ENCODE data around the gene FEZ2.

The FEZ2 gene, protein sequence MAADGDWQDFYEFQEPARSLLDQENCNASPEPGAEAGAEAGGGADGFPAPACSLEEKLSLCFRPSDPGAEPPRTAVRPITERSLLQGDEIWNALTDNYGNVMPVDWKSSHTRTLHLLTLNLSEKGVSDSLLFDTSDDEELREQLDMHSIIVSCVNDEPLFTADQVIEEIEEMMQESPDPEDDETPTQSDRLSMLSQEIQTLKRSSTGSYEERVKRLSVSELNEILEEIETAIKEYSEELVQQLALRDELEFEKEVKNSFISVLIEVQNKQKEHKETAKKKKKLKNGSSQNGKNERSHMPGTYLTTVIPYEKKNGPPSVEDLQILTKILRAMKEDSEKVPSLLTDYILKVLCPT

DNA sequence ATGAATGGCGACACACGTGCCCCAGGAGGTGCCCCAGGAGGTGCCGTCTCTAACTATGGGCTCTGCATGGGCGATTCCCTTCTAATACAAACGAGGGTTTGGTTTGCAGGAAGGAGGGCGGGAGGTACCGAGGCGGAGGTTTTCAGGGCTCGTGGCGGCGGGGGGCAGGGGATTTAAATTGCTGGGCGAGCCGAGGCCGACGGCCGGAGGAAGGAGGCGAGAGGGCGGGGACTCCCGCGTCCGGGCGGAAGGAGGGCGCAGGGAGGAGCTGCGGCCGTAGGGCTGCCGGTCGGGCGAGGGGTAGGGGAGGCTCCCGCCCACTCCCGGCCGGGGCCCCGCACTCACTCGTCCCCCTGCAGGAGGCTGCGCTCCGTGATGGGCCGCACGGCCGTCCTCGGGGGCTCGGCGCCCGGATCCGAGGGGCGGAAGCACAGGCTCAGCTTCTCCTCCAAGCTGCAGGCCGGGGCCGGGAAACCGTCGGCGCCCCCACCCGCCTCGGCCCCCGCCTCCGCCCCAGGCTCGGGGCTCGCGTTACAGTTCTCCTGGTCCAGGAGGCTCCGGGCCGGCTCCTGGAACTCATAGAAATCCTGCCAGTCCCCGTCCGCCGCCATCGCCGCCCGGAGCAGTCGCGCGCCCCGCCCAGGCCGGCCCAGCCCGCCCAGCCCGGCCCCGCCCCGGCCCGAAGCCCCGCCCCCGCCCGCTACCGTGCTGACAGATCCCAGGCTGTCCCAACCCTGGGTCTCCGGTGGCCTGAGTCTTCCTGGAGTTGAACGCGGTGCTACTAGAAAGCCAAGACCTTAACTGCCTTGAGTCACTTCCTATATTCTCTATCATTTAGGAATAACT, at the start of gene FEZ2:
TSS of gene FEZ2 (minus strand) at position 637 of the 846 bp plus-strand sequence. CDS start at position 611, 26 bp downstream.
- Mint-ChIP-seq H3K27ac (ENCODE audit: low read depth) (peak within 1 kb of the TSS; percentile 56), H3K4me1 (peaks cover 44% of the 10 kb centered on the region), H3K4me3 (peak within 1 kb of the TSS; percentile 94), H3K9me3 (no peaks in the 10 kb centered on the region), H3K27me3 (no peaks in the 10 kb centered on the region), H3K36me3 (ENCODE audit: insufficient read depth) (peaks cover 4% of the 10 kb centered on the region)
- DNase-seq (ENCODE audit: low spot score in 2 of 2), result peak; percentile 26 to 35
- ATAC-seq (replicated peaks; ENCODE audit: extremely low read depth, poor library complexity, severe bottlenecking), result peak; percentile 86

DNA sequence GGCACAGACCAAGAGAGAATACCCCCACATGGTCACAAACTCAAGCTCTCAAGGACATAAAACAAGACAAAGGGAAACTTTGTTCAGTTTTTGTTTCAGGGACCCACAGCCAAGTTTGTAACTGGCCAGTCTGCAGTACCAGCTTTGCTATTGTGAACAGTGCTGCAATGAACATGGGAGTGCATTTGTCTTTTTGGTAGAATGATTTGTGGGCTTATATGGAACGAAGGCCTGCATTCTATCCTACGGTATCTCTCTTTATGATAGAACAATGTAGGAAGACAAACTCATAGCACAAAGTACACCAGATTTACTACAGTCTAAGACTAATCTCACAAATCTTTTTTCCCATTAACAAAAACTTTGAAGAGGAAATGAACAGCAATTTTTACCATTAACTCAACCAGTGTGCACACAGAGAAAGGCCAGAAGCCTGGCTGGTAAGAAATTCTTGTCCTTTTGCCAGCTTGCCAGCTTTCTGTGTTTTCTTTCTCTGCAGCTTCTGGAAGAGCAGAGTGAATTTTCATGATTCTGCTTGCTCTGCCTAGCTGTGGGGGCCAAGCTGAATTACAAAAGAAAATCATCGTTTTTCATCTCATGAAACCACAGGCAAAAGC, 37.1 kb upstream of the FEZ2 start:
- ATAC-seq (replicated peaks; ENCODE audit: extremely low read depth, poor library complexity, severe bottlenecking), result no peak
- Mint-ChIP-seq H3K27me3 (peaks cover 56% of the 10 kb centered on the region), H3K9me3 (no peaks in the 10 kb centered on the region)

GRCh38 chr2:36633470-36634092, 35.6 kb upstream of the FEZ2 start:
- Mint-ChIP-seq H3K27me3 (peaks cover 40% of the 10 kb centered on the region), H3K36me3 (ENCODE audit: insufficient read depth) (peaks cover 2% of the 10 kb centered on the region), H3K27ac (ENCODE audit: low read depth) (no peak overlapping the region), H3K4me1 (no peaks in the 10 kb centered on the region), H3K4me3 (no peak overlapping the region), H3K9me3 (no peaks in the 10 kb centered on the region)
- DNase-seq (ENCODE audit: low spot score in 2 of 2) (no peak), ATAC-seq (replicated peaks; ENCODE audit: extremely low read depth, poor library complexity, severe bottlenecking) (no peak)

More for the DNA sequence above, 37.1 kb upstream of the FEZ2 start:
- no peak for DNase-seq (ENCODE audit: low spot score in 2 of 2)
- no peak overlapping the region for H3K27ac Mint-ChIP-seq (ENCODE audit: low read depth)
- no peaks in the 10 kb centered on the region for H3K4me1 Mint-ChIP-seq
- no peak overlapping the region for H3K4me3 Mint-ChIP-seq
- peaks cover 2% of the 10 kb centered on the region for H3K36me3 Mint-ChIP-seq (ENCODE audit: insufficient read depth)

DNA sequence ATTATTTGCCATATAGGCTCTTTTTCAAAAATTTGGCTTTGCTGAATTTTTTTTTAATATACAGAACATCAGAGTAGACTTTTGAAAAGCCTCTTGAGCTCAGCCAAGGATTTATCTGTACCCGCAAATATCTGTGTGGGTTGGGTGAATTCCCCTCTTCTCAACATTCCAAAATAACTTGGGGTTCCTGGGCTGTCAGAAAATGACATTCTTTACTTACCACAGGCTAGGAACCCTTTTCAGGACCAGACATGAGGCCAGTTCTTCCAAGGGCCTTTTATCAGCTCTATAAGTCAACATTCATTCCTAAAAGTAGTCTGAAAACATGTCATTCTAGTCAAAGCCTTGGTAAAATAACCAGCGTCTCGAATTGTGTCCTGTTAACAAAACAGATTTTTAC, 28.8 kb upstream of the FEZ2 start:
- H3K4me1 Mint-ChIP-seq, result no peaks in the 10 kb centered on the region
- no peak for ATAC-seq (replicated peaks; ENCODE audit: extremely low read depth, poor library complexity, severe bottlenecking)
- DNase-seq (ENCODE audit: low spot score in 2 of 2), result no peak
- peaks cover 16% of the 10 kb centered on the region for H3K27me3 Mint-ChIP-seq
- peaks cover 5% of the 10 kb centered on the region for H3K9me3 Mint-ChIP-seq
- no peaks in the 10 kb centered on the region for H3K36me3 Mint-ChIP-seq (ENCODE audit: insufficient read depth)
- no peak overlapping the region for H3K4me3 Mint-ChIP-seq
- no peak overlapping the region for H3K27ac Mint-ChIP-seq (ENCODE audit: low read depth)

- Mint-ChIP-seq H3K27ac (ENCODE audit: low read depth) (no peak overlapping the region), H3K36me3 (ENCODE audit: insufficient read depth) (no peaks in the 10 kb centered on the region), H3K4me3 (no peak overlapping the region), H3K4me1 (no peaks in the 10 kb centered on the region), H3K9me3 (peaks cover 5% of the 10 kb centered on the region), H3K27me3 (peaks cover 23% of the 10 kb centered on the region)
- DNase-seq (ENCODE audit: low spot score in 2 of 2) (no peak), ATAC-seq (replicated peaks; ENCODE audit: extremely low read depth, poor library complexity, severe bottlenecking) (no peak)
Measured at GRCh38 chr2:36626071-36626470, 28.1 kb upstream of the FEZ2 start.

DNA sequence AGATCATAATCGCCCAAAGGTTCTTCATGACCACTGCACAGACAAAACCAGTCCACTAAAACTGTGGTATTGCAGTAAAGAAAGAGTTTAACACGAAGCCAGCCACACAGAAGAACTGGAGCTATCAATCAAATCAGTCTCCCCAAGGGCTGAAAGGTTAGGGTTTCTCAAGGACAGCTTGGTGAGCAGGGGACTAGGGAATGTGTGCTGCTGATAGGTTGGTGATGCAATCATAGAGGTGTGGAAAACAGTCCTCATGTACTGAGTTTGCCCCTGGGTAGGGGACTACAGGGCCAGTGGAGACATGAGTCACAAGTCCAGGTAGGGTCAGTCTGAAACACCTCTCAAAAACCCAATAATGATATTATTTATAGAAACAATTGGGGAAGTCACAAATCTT, 27.3 kb upstream of the FEZ2 start:
- no peak overlapping the region for H3K4me3 Mint-ChIP-seq
- H3K27me3 Mint-ChIP-seq, result peaks cover 30% of the 10 kb centered on the region
- H3K27ac Mint-ChIP-seq (ENCODE audit: low read depth), result no peak overlapping the region
- H3K36me3 Mint-ChIP-seq (ENCODE audit: insufficient read depth), result no peaks in the 10 kb centered on the region
- peaks cover 5% of the 10 kb centered on the region for H3K9me3 Mint-ChIP-seq
- H3K4me1 Mint-ChIP-seq, result no peaks in the 10 kb centered on the region
- ATAC-seq (replicated peaks; ENCODE audit: extremely low read depth, poor library complexity, severe bottlenecking) (no peak), DNase-seq (ENCODE audit: low spot score in 2 of 2) (no peak)

- no peaks in the 10 kb centered on the region for H3K9me3 Mint-ChIP-seq
- H3K27ac Mint-ChIP-seq (ENCODE audit: low read depth), result no peak overlapping the region
- ATAC-seq (replicated peaks; ENCODE audit: extremely low read depth, poor library complexity, severe bottlenecking) (no peak), DNase-seq (ENCODE audit: low spot score in 2 of 2) (no peak)
- no peaks in the 10 kb centered on the region for H3K4me1 Mint-ChIP-seq
- no peaks in the 10 kb centered on the region for H3K36me3 Mint-ChIP-seq (ENCODE audit: insufficient read depth)
- H3K4me3 Mint-ChIP-seq, result no peak overlapping the region
- H3K27me3 Mint-ChIP-seq, result peaks cover 36% of the 10 kb centered on the region
Measured at GRCh38 chr2:36620321-36620720, 22.4 kb upstream of the FEZ2 start.

DNA sequence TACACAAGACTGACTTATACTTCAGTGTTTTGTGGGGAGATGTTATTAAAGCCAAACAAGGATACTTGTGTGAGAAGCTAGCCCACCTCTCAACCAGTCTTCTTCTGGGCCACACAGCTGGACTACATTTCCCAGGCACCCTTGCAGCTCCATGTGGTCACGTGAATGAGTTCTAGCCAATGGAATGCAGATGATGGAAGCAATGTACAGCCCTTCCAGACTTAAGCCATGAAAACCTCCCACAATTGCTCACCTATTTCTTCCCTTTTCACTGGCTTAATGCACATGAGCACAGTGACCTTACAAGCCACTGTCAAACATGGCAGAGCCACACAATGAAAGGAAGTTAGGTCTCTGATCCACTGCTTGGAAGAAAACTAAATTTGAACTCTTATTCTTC, 20.4 kb upstream of the FEZ2 start:
- H3K27ac Mint-ChIP-seq (ENCODE audit: low read depth), result no peak overlapping the region
- DNase-seq (ENCODE audit: low spot score in 2 of 2), result no peak
- ATAC-seq (replicated peaks; ENCODE audit: extremely low read depth, poor library complexity, severe bottlenecking), result no peak
- no peaks in the 10 kb centered on the region for H3K9me3 Mint-ChIP-seq
- no peak overlapping the region for H3K4me3 Mint-ChIP-seq
- H3K36me3 Mint-ChIP-seq (ENCODE audit: insufficient read depth), result no peaks in the 10 kb centered on the region
- no peaks in the 10 kb centered on the region for H3K4me1 Mint-ChIP-seq
- peaks cover 45% of the 10 kb centered on the region for H3K27me3 Mint-ChIP-seq

GRCh38 chr2:36616947-36617346, 19.0 kb upstream of the FEZ2 start:
- no peak overlapping the region for H3K27ac Mint-ChIP-seq (ENCODE audit: low read depth)
- no peaks in the 10 kb centered on the region for H3K36me3 Mint-ChIP-seq (ENCODE audit: insufficient read depth)
- H3K4me3 Mint-ChIP-seq, result no peak overlapping the region
- DNase-seq (ENCODE audit: low spot score in 2 of 2) (no peak), ATAC-seq (replicated peaks; ENCODE audit: extremely low read depth, poor library complexity, severe bottlenecking) (no peak)
- H3K9me3 Mint-ChIP-seq, result no peaks in the 10 kb centered on the region
- no peaks in the 10 kb centered on the region for H3K4me1 Mint-ChIP-seq
- H3K27me3 Mint-ChIP-seq, result peaks cover 35% of the 10 kb centered on the region

- no peak for ATAC-seq (replicated peaks; ENCODE audit: extremely low read depth, poor library complexity, severe bottlenecking)
- no peaks in the 10 kb centered on the region for H3K4me1 Mint-ChIP-seq
- H3K27ac Mint-ChIP-seq (ENCODE audit: low read depth), result no peak overlapping the region
- H3K4me3 Mint-ChIP-seq, result no peak overlapping the region
- H3K36me3 Mint-ChIP-seq (ENCODE audit: insufficient read depth), result no peaks in the 10 kb centered on the region
- DNase-seq (ENCODE audit: low spot score in 2 of 2), result no peak
- H3K27me3 Mint-ChIP-seq, result peaks cover 27% of the 10 kb centered on the region
- H3K9me3 Mint-ChIP-seq, result no peaks in the 10 kb centered on the region
Measured at GRCh38 chr2:36615222-36615621, 17.3 kb upstream of the FEZ2 start.

DNA sequence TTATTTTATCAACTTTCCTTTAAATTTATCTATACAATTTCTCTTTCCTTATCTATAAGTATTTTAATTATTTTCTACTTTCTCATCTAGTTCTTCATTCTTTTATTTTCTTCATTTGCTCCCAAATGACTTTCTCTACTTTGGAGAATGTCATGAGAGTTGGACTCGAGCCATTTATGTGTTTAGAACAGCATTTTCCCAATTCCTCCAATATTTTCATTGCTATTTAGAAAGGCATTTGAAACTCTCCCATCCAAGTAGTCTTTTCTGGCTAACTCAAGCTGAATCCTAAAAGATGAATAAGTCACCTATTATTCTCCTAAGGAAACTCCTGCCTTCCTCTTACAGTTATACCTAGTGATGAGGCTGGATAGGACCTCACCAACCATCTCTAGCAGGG, 15.8 kb upstream of the FEZ2 start:
- no peak overlapping the region for H3K4me3 Mint-ChIP-seq
- peaks cover 22% of the 10 kb centered on the region for H3K27me3 Mint-ChIP-seq
- ATAC-seq (replicated peaks; ENCODE audit: extremely low read depth, poor library complexity, severe bottlenecking) (no peak), DNase-seq (ENCODE audit: low spot score in 2 of 2) (no peak)
- no peak overlapping the region for H3K27ac Mint-ChIP-seq (ENCODE audit: low read depth)
- no peaks in the 10 kb centered on the region for H3K4me1 Mint-ChIP-seq
- H3K9me3 Mint-ChIP-seq, result no peaks in the 10 kb centered on the region
- H3K36me3 Mint-ChIP-seq (ENCODE audit: insufficient read depth), result no peaks in the 10 kb centered on the region

GRCh38 chr2:36611316-36611990, 13.5 kb upstream of the FEZ2 start:
- DNase-seq (ENCODE audit: low spot score in 2 of 2), result no peak
- H3K36me3 Mint-ChIP-seq (ENCODE audit: insufficient read depth), result no peaks in the 10 kb centered on the region
- no peak for ATAC-seq (replicated peaks; ENCODE audit: extremely low read depth, poor library complexity, severe bottlenecking)
- no peaks in the 10 kb centered on the region for H3K9me3 Mint-ChIP-seq
- H3K4me1 Mint-ChIP-seq, result no peaks in the 10 kb centered on the region
- H3K27me3 Mint-ChIP-seq, result peaks cover 28% of the 10 kb centered on the region
- H3K4me3 Mint-ChIP-seq, result no peak overlapping the region
- H3K27ac Mint-ChIP-seq (ENCODE audit: low read depth), result no peak overlapping the region
